GM12873 (cell line): ENCODE results near the gene OTOP2.

Experiments used
- TF ChIP-seq, protein P1 (sequence below): IDR thresholded peaks from 2 replicates; pipeline ENCODE4 v1.5.1; 2012; ENCODE audit warnings: low read depth, mild to moderate bottlenecking, moderate library complexity, low read length, control low read depth; ENCODE audit not compliant: insufficient read depth; ENCODE audit errors: missing control alignments

The OTOP2 gene

DNA sequence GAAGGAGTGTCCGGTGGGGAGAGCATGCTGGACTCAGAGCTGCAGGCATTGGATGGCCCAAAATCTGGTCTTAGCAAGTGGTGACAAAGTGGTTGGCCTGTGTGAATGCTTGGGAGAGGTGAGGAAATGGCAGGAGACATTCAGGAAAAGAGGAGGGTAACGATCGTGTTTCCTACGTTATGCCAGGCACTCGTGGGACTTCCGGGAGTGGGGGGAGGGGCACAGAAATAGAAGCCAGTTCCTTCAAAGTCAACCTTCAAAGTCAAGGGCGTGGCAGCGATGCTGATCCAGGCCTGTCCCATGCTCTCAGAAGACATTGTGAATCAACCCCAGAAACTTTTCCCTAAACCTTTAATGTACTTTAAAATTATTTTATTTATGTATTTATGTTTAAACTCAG, 15.5 kb downstream of the OTOP2 start:
- TF ChIP-seq, protein P1, sequence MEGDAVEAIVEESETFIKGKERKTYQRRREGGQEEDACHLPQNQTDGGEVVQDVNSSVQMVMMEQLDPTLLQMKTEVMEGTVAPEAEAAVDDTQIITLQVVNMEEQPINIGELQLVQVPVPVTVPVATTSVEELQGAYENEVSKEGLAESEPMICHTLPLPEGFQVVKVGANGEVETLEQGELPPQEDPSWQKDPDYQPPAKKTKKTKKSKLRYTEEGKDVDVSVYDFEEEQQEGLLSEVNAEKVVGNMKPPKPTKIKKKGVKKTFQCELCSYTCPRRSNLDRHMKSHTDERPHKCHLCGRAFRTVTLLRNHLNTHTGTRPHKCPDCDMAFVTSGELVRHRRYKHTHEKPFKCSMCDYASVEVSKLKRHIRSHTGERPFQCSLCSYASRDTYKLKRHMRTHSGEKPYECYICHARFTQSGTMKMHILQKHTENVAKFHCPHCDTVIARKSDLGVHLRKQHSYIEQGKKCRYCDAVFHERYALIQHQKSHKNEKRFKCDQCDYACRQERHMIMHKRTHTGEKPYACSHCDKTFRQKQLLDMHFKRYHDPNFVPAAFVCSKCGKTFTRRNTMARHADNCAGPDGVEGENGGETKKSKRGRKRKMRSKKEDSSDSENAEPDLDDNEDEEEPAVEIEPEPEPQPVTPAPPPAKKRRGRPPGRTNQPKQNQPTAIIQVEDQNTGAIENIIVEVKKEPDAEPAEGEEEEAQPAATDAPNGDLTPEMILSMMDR = no peak

DNA sequence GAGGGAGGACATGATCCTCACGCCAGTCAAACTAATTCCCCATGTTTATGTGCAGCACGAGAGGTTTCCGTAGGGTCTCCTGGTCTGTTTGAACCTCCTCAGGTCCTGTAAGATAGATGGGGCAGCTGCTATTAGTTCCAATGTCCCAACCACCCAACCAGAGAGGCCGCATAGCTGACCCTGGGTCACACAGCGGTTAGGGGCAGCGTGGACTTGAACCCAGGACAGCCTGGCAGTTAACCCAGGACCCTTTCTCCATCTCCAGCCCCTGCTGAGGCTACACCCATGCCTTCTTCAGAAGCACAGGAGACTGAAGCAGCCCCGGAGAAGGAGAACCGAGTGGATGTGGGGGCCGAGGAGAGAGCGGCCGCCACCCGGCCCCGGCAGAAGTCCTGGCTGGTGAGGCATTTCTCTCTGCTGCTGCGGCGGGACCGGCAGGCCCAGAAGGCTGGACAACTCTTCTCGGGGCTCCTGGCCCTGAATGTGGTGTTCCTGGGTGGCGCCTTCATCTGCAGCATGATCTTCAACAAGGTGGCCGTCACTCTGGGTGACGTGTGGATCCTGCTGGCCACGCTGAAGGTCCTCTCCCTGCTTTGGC, 17.2 kb downstream of the OTOP2 start:
- TF ChIP-seq, protein P1 = no peak

DNA sequence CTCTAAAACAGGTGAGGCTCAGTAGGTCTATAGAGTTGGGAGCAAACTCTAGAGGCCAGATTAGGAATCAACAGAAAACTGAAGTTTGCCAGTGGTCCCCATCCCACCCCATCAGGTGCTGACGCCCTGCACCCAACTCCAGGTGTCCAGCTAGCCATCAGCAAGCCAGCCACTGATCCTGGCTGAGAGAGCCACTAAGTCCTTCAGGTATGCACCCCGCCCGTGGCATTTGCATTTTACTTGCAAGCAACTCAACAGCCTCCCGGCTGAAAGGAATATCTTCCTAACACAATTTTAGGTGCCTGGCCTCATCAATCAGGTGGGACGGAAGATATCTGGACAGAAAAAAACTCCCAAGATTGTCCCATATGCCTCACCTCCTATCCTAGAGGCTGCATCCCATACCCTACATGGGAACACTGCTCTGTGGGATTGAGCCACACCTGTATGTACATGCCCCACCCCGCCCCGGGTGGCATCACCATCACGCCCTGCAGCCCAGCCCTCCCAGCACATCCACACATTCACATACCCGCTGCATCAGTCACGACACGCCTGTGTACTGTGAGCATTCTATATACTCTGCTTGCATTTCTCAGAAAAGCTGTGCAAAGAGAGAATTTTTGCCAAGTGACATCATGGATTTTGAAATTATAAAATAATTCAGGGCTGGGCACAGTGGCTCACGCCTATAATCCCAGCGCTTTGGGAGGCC, 19.9 kb downstream of the OTOP2 start:
- TF ChIP-seq, protein P1 = no peak

DNA sequence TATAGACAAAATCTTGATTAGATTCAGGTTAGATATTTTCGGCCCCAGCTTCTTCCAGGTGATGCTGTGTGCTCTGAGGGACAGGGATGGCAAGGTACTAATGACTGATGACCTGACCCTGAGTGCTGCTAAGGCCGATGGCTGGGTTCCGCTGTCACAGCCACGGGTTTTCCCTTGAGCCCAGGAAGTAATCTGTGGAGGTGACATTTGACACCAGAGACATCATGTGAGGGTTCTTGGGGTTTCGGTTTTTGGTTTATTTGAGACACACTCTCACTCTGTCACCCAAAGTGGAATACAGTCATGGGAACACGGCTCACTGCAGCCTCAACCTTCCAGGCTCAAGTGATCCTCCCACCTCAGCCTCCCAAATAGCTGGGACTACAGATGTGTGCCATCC, 21.5 kb downstream of the OTOP2 start:
- TF ChIP-seq, protein P1 = no peak

DNA sequence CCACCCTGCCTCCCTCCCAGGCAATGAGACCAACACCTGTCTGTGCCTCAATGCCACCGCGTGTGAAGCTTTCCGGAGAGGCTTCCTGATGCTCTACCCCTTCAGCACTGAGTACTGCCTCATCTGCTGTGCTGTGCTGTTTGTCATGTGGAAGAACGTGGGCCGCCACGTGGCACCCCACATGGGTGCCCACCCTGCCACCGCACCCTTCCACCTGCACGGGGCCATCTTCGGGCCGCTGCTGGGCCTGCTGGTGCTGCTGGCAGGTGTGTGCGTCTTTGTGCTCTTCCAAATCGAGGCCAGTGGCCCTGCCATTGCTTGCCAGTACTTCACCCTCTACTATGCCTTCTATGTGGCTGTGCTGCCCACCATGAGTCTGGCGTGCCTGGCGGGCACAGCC, 22.6 kb downstream of the OTOP2 start:
- TF ChIP-seq, protein P1 = no peak

DNA sequence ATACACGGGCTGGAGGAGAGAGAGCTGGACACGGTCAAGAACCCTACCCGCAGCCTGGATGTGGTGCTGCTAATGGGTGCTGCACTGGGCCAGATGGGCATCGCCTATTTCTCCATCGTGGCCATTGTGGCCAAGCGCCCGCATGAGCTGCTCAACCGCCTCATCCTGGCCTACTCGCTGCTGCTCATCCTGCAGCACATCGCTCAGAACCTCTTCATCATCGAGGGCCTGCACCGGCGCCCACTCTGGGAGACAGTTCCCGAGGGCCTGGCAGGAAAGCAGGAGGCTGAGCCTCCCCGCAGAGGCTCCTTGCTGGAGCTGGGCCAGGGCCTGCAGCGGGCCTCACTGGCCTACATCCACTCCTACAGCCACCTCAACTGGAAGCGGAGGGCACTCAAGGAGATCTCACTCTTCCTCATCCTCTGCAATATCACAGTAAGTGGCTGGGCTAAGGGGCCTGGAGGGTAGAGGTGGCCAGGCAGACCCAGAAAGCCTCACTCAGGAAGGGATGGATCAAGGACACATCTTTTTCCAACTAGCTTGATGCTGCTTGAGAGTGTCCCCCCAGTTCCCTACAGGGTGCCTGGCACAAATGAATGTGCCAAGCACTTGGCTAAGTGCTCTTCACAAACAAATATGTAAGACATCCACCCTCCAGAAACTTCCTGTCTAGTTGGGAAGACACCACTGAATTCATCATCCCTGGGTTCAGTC, 23.1 kb downstream of the OTOP2 start:
- TF ChIP-seq, protein P1 = no peak

DNA sequence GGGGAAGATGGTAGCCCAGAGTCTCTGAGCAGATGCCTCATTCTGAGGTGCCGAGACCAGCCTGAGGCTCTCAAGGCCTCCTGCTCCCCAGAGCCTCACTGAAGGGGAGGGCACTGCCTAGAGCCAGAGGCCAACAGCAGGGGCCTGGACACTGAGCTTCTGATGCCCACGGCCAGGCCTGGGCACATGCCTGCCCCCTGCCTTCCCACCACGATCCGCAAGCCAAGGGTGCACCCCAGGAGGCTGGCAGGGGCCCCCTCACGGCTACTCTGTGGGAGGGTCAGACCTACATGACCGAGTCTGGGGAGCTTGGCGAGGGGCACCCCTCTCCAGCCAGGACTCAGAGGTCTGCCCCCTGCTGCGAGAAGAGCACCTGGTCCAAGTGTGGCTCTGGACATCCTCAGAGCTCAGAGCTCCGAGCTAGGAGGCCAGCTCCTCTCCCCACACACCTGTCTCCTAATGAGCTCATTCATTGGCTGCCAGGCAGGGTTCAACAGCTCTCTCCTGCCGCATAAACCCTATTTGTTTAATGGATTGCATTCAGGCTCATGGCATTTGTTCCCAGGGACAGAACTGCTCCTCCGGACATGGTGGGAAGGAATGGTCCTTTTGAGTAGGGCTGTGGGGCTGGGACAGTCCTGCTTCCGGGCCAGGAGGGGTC, 25.5 kb downstream of the OTOP2 start:
- TF ChIP-seq, protein P1 = no peak
